ENCODE data around the gene RCOR3.
"Not testable (repeated sequence)": the region's sequence is repeated elsewhere in the genome, so short reads cannot be mapped to it uniquely, and the experiment has no call there.

GRCh38 chr1:211352055-211352454 is 92.9 kb downstream of the RCOR3 start:
- not testable (repeated sequence) for TF ChIP-seq EZH2phosphoT487 (IDR thresholded peaks at IDR 0.05; ENCODE audit: borderline replicate concordance, low read length); CTCF (conservative IDR thresholded peaks at IDR 0.05; ENCODE audit: low read depth, low read length)

Measured in PC-3 (cell line).